ENCODE measurements around the gene NPAS3.
"Not testable (repeated sequence)": the region's sequence is repeated elsewhere in the genome, so short reads cannot be mapped to it uniquely, and the experiment has no call there.

The NPAS3 gene

GRCh38 chr14:33088274-33088673, 149.6 kb downstream of the NPAS3 start:
- DNase-seq: not testable (repeated sequence)

DNA sequence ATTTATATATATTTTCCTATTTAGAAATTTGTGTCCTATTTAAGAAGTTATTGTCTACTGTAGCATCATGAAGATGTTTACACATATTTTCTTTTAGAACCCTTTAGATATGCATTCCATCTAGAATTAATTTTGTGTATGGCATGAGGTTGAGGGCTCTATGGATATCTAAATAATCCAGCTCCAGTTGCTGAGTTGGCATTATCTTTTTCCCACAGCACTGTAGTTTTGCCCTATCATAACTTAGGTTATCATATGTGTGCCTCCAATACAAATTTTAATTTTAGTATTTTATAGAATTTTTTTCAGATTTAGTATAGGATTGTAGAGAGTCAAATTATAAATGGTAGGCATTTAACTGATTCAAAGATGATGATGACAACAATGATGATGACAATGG, 159.3 kb downstream of the NPAS3 start:
- DNase-seq: no peak

DNA sequence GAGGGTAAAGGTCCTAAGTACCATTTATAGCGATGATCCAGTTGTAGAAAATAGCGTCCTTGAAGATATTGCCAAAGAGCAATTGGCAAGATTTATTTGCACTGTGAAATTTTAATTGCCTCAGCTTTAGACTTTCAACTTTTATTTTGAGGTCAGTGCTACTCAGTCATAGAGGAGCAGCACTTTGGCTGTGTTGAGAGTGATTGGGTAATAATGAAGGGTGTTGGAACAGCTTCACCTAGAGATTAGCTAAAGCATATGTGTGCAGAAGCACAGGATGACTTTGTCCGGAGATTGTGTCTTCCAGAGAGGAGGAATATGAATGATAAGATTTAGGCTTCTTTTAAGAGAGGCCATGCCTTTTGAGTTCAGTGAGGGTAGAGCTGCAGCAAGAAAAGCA, 164.8 kb downstream of the NPAS3 start:
- no peak for DNase-seq

DNA sequence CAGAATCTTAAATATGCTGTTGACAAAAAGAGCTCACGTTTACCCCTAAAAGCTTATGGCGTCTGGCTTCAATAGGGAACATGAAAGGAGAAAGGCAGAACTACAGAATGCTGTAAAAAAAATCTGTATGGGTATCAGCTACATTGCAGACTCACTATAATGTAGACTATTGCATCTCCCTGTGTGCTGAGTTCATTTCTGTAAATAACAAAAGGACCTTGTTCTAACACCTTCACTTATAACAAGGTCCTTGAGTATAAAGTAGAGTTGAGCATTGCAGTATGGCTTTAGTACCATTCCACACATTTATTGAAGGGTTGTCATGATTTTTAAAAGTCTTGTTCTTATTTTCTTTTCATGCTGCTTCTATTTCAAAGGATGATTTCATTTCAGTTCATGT, 165.3 kb downstream of the NPAS3 start:
- DNase-seq: no peak

- no peak for DNase-seq
Measured at GRCh38 chr14:33110737-33111443, 172.2 kb downstream of the NPAS3 start.

DNA sequence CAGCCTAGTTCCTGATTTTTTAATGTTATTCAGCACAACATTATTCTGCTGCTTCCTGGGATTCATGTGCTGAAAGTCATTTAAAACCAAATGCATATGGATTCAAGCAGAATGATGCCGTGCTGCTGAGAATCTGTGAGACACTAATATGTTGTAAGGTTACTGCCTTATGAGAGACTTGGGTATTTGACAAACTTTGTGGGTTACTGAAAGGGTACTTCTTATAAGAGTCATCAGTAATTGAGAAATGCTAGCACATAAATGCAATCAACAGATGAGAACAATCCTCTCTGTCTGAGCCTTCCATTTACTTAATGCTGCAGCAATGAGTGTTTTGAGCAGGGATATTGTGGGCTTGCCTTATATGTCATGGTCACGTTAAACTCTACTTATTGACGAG, 175.7 kb downstream of the NPAS3 start:
- no peak for DNase-seq

- DNase-seq: no peak
Measured at GRCh38 chr14:33118668-33119067, 180.0 kb downstream of the NPAS3 start.

DNA sequence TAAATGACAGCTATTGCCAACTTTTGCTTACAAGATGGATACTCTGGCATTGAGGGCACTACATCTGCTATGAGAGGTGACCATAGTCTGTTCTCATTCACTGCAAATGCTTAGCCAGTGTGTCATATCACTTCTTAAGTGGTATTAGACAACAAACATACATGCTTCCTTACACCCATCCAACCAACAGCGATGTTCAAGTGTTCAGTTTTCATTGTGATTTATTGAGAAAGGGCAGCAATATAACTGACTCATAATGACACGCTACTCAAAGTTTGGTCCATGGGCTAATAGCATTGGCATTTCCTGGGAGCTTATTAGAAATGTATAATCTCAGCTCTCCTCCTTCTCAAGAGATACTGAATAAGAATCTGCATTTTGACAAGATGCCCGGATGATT, 181.7 kb downstream of the NPAS3 start:
- no peak for DNase-seq

- no peak for DNase-seq
Measured at GRCh38 chr14:33120966-33121365, 182.3 kb downstream of the NPAS3 start.

DNA sequence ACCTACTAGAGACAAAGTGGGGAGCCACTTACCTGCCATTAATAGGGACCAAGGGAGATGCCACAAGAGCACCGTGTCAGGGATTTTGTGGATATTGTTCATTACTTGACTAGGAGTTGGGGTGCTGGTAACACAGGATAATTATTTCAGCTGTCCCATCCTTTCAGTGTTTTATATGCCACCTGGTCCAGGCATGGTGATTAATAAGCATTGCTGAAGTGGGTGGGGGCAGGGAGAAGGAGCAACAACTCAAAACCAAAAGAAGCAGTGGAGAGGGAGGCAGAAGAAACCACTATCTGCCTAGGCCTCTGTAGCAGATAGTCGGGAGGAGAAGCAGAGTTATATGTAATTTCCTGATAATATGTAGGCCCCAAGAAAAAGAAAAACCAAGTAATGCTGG, 184.6 kb downstream of the NPAS3 start:
- no peak for DNase-seq

DNA sequence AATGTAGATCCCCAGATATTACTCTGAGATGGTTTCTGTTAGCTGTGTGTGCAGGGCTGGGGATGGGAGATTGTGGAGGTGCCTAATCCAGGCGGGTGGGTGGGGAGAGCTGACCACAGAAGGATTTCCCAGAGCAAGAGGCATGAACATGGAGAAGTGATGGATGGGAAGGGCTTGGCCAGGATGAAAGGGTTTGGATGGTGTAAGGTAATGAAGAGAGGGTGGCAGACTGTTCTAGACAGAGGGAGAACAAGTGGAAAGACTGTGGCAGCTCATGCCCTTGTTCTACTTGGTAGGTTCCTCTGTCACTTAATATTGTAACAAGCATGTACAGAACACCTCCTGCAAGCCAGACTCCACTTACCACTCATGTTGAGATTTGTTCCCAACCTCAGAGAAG, 187.8 kb downstream of the NPAS3 start:
- no peak for DNase-seq

DNA sequence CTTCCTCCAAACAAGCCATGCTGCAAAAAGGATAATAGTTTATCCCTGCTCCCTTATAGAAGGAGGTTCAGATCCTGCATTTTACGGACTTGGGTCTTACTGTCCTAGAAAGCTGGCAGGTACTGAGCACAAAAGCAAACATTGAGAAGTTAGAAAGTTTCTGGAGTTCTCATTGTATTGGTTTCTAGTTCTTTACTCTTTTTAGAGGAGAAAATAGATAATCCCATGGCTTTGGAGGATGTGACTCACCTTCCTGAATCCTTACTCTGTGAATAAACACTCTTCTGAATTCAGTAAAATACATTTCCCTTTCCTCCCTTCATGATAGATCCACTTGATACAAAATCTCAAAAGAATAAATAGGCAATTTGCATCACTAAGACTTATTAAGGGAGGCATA, 188.9 kb downstream of the NPAS3 start:
- DNase-seq: no peak

- no peak for DNase-seq
Measured at GRCh38 chr14:33131801-33132200, 193.1 kb downstream of the NPAS3 start.

GRCh38 chr14:33134162-33134561, 195.5 kb downstream of the NPAS3 start:
- no peak for DNase-seq

GRCh38 chr14:33134975-33135374, 196.3 kb downstream of the NPAS3 start:
- DNase-seq: no peak

GRCh38 chr14:33150666-33151428, 212.2 kb downstream of the NPAS3 start:
- no peak for DNase-seq

GRCh38 chr14:33163109-33163508, 224.4 kb downstream of the NPAS3 start:
- no peak for DNase-seq

- no peak for DNase-seq
Measured at GRCh38 chr14:33163600-33163999, 224.9 kb downstream of the NPAS3 start.

DNA sequence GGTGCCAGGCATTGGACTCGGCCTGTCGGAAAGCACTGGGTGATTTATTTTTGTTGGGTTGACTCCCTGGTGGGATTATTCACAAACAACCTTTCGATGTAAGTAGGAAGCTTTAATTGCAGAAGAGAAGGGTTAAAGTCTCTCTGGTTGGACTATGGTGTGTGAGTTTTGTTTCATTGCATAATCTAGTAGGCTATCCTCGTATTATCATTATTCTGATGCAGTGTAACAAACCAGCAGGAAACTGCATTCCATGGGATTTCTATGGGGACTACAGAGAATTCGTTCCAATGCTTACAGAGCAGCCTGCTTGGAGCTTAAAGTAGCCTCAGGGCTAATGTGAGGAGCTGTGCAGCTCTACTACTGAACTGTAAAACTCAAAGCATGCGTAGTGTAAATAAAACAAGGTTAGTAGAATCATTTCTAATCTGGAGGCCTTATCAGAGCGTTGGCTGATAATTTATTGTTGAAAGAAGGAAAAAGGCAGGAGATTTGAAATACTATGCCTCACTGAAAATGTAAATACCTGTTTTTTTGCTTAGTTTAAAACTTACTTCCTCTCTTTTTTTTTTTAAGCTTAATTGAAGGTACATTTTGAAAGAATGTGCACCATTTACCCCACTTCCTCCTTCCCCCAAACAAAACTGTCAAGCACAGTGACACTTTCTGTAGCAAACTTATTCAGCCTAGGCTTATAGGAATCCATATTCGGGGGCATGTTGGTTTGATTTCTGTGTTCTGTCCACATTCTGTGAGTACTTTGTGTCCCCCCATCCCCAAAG, 226.7 kb downstream of the NPAS3 start:
- DNase-seq: no peak

DNA sequence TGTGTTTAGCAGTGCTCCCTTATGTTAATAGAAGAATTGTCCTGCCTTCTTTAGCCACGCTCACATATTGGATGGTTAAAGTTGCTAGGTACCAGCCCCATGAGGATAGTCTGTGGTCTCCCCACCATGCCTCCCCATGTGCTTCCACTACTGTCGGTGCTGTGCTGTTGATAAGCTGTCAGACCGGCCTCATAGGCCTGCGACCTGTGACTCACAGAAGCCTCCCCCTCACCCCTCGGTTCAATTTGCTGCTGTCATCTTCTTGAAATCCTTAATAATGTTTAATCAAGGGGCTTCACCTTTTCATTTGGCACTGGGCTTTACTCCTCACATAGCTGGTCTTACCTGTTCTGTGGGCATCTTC, 227.2 kb downstream of the NPAS3 start:
- no peak for DNase-seq

- no peak for DNase-seq
Measured at GRCh38 chr14:33175951-33176350, 237.3 kb downstream of the NPAS3 start.

- no peak for DNase-seq
Measured at GRCh38 chr14:33184587-33184986, 245.9 kb downstream of the NPAS3 start.

- no peak for DNase-seq
Measured at GRCh38 chr14:33186656-33187055, 248.0 kb downstream of the NPAS3 start.

DNA sequence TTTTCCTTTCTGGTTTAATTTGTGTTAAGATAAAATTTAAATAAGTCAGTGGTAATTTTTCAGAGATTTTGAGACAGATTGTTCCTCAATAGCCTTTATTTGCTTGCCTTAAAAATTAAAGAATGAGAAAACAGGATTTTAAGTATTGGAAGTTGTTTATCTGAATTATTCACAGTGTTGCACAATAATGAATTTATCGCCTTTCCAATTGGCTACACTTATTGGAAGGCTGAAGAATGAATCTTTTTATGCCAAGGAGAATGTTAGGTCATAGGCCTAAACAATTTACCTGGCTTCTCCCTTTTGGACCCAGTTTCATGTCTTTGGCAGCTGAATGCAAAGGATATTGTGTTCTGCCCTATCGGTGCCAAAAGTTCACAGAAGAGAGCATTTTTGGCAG, 250.2 kb downstream of the NPAS3 start:
- no peak for DNase-seq
